Gastrocnemius medialis (tissue), 4 donors: ENCODE data around the gene KRTAP5-3.

ENCODE experiments used
- POLR2A ChIP-seq, 2 donors: fragments of 450-650 bp; IDR thresholded peaks; one replicate each; pipeline ENCODE4 v1.6.1; 2017; ENCODE audit warnings: antibody characterized with exemption in 2 of 2, mild to moderate bottlenecking in 2 of 2, moderate library complexity in 2 of 2
- TF ChIP-seq, protein P1 (sequence below), 5 experiments: fragments of 450-650 bp in 3 of 5; fragments of 200-600 bp in 2 of 5; sonication (generic) in 2 of 5; IDR thresholded peaks in 4 of 5; conservative IDR thresholded peaks in 1 of 5; 1 replicate in 4 of 5; 2 replicates in 1 of 5; pipeline ENCODE4 v1.5.1; 2016 to 2019; ENCODE audit warnings: antibody characterized with exemption in 5 of 5, mild to moderate bottlenecking in 3 of 5, moderate library complexity in 3 of 5

DNA sequence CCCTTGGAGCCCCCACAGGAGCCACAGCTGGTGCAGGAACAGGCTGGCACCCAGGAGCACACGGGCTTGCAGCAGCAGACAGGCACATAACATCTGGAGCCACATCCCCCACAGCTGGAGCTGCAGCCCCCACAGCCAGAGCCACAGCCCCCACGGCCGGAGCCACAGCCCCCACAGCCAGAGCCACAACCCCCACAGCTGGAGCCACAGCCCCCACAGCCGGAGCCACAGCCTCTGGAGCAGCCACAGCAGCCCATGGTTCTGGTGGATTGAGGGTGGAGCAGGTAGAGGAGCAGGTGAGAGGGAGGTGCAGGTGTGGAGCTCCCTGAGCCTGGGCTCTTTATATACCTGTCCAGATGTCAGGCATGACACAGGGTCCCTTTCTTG, 10.3 kb downstream of the KRTAP5-3 start, which contains the start of gene KRTAP5-2:
- TF ChIP-seq, protein P1, sequence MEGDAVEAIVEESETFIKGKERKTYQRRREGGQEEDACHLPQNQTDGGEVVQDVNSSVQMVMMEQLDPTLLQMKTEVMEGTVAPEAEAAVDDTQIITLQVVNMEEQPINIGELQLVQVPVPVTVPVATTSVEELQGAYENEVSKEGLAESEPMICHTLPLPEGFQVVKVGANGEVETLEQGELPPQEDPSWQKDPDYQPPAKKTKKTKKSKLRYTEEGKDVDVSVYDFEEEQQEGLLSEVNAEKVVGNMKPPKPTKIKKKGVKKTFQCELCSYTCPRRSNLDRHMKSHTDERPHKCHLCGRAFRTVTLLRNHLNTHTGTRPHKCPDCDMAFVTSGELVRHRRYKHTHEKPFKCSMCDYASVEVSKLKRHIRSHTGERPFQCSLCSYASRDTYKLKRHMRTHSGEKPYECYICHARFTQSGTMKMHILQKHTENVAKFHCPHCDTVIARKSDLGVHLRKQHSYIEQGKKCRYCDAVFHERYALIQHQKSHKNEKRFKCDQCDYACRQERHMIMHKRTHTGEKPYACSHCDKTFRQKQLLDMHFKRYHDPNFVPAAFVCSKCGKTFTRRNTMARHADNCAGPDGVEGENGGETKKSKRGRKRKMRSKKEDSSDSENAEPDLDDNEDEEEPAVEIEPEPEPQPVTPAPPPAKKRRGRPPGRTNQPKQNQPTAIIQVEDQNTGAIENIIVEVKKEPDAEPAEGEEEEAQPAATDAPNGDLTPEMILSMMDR (IDR thresholded peaks at IDR 0.05 in 4 of 5, conservative IDR thresholded peaks at IDR 0.05 in 1 of 5): no peak
- TF ChIP-seq POLR2A (IDR thresholded peaks at IDR 0.05): no peak
